ENCODE data around the gene ECT2L.

ECT2L gene, protein sequence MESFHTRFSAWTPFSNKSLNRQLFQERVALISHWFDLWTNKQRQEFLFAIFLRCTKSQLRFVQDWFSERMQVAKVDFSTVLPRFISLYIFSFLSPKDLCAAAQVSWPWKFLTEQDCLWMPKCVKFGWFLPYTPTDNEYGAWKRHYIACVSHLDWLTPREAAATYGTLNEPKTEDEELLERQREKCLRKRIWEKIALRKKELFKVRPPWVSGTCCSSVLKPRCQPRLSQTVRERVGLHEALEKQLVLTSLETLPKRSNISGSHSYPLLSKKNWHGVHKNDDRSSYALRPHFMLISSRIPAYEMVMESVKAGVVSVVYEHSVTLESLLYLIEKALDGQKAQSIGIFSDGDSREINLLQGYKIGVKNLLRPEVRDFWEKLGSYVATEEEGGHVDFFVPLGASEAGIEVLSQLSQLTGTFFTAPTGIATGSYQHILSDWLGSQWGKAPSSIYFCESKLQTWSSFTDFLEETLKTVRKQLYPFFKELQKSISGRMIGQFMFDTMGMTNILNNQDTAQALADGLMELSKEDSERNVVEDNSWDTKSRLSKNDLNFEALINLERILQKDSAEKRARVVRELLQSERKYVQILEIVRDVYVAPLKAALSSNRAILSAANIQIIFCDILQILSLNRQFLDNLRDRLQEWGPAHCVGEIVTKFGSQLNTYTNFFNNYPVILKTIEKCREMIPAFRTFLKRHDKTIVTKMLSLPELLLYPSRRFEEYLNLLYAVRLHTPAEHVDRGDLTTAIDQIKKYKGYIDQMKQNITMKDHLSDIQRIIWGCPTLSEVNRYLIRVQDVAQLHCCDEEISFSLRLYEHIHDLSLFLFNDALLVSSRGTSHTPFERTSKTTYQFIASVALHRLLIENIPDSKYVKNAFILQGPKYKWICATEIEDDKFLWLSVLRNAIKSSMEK

DNA sequence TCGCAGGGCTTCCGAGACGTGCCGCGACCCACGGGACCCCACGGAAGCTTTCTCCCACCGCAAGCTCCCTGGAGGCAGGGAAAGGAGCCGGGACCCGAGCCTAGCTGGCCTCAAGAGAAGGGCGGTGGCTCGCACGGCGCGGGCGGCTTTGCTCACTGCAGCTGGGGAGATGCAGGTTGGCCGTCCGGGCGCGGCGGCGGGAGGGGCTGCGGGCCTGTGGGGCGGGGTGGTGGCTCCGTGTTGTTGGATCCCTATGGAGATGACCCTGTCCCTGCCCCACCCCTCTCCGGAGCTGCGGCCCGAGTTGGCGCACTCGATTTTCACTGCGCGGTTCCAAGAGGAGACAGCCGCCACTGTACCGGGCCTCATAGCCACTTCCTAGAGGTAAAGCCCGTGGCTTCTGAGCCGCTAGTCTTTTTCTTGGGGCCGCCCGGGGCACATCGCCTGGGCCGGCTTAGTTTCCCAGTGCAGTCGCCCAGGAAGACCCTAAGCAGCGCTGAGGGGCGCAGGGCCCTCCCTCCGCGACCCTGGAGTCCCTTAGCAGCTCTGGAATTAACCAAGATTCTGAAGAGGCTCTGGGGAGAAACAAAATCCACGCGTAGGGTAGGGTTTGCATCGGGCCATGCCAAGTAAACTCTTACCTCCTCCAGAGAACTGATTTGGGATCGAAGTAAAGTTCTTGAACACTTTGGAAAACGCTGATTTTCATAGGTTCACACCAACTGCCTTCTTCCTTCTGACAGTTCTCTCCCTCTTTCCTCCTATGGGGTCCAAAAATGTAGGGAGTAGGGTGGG lies at the start of gene ECT2L:
ECT2L (plus strand) TSS at position 279 of the 795 bp plus-strand sequence. CDS start 17,188 bp downstream, outside the sequence.
- in situ Hi-C loops (cut with MboI; ENCODE audit: low sequenced_read_pairs): no loop called here

DNA sequence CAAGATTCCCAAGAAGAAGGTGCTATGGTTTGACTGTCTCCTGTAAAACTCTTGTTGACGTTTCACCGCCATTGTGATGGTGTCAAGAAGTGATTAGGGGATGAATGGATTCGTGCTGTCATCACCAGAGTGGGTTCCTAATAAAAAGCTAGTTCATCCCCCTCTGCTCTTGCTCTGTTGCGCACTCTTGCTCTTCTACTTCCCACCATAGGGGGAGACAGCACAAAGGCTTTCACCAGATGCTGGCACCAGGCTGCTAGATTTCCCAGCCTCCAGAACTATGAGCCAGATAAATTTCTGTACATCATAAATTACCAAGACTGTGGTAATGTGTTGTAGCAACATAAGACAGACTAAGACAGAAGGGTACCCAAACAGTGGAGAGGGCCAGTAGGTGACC lies 43.9 kb upstream of the ECT2L start:
- in situ Hi-C loops (cut with MboI; ENCODE audit: low sequenced_read_pairs): loop anchor here (25.0 kb wide), 2 partner anchors 315 to 640 kb away; partner anchors contain the start of gene PERP

DNA sequence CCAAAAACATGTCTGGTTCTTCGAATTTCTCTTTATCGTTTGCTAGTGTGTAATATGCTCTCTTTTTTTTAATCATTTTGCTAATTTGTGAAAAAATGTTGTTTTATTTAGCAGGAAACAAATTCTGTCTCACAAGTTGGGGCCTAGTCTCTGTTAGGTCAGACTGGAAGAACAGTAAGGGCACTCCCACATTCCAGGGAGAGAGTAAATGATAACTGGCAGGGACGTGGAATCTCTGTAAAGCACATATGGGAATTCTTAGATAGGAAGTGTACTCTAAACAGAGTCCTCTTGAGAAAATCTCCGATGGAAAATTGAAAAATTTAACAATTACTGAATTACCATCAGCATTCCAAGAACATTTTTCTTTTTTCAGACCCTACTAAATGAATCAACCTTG lies 38.8 kb upstream of the ECT2L start:
- in situ Hi-C loops (cut with MboI; ENCODE audit: low sequenced_read_pairs): loop anchor here (25.0 kb wide), 2 partner anchors 320 to 645 kb away; partner anchors contain the start of gene PERP

DNA sequence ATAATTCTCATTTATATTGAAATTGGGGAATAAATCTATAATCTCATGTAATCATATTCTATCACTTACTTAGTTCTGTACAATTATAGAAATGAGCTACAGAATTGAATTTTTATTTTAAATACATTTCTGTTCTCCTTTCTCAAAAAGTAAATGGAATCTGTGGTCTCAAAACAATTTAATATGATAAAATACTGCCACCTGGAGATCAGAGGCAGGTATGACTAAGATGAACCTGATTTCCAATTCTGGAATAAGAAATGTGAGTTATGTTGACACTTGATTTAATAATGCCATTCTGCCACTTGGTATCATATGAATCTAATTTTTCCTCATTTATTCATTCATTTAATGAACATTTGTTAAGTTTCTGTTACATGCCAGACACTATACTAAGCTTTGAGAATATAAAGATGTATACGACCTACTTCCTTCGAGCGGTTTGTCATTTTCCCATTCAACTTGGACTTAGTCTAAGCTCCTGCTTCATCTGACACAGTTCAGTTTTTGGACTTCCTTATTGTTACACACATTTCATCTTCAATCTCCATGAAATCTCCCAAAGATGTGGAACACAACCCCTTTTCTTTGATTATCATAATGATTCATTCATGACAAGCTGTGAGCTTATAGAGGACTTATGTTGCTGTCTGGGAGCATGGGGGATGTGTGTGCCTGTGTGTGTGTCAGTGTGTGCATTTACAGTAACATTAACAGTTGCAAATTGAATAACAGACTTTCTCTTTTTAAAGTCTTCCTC lies 29.8 kb upstream of the ECT2L start:
- in situ Hi-C loops (cut with MboI; ENCODE audit: low sequenced_read_pairs): loop anchor here (25.0 kb wide), 2 partner anchors 329 to 654 kb away; partner anchors contain the start of gene PERP

DNA sequence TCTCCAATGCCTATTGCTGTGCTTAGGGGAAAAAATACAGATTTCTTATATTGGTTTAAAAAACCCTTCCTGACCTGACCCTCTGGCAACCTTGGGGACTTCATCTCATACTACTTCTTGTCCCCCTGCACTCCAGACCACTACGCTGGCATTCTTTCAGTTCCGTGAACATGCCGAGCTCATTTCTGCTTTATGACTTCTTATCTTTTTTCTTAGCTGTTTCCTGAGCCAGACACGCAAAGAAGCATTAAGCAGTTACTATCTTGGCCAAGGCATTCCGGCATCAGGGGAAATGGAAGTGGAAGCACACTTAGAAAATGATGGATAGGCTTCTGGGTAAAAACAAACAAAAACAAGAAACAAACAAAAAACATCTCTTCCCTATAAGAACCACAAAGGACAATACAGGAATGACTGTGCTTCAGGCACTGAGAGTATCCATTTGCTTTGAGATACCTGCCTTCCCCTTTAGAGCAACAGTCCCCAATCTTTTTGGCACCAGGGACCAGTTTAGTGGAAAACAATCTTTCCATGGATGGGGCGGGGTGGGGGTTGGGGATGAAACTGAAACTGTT lies 26.7 kb upstream of the ECT2L start:
- in situ Hi-C loops (cut with MboI; ENCODE audit: low sequenced_read_pairs): loop anchor here (25.0 kb wide), 2 partner anchors 332 to 657 kb away; partner anchors contain the start of gene PERP

DNA sequence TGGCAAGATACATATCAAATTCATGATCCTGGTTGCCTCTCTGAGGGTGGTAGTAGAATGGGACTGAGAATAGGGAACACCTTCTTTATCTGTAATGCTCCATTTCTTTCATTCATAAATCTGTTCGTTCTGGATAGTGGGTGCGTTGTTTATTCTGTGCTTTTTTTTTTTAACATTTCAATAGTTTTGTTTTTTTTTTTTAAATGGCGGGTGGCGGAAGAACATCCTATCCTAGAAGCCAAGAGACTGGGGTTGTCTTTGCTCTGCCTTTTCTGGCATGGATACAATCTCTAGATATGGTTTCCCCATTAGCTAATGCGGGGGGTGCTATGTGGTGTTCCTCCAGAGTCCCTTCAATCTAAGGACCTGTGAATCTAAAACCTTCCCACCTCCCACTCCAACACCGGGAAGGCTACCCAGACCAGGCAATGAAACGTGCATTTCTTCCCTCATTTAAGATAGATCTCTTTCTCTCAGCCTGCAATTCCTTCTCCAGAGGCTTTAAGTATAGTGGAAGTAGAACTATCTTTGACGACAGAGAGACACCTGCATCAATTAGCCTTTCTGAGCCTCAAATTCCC lies 23.2 kb upstream of the ECT2L start:
- in situ Hi-C loops (cut with MboI; ENCODE audit: low sequenced_read_pairs): loop anchor here (5.0 to 25.0 kb wide), 3 partner anchors 185 to 660 kb away; partner anchors contain the start of gene PERP

DNA sequence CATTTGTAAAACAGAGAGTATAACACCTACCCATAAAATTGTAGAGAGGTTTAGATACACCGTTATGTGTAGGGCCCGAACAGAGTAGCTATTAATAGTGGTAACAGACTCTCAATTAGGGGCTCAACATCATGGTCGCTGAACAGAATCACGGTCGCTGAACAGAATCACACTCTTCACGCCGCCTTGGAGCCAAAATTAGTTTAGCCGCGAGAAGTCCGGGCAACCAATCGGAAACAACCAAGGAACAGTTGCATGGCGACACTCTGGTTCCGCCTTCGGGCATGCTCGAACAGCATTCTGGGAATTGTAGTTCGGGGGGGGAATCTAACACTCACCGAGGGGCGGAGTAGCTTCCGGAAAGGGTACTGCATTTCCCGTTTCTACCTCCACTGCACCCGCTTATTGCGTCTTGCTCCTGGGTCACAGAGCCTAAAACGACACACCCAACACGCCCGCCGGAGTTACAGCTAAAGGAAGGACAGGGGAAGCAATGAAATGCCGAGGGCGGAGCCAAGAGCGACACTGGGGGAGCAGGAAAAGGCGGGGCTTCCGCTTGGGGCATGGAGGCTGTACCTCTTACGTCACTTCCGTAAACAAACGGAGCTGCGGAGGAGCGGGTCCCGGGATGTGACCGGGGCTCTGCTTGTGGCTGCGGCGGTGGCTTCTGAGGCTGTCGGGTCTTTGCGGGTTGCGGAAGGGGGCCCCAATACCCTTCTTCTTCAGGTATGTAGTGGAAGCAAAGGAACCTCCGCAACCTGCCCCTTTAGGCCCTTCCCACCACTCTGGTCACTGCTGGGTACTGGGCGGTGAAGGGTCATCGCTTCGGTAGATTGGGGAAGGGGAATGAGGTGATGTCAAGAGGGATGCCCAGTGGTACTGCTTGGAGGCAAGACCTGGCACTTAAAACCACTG lies 22.5 kb upstream of the ECT2L start, which contains the start of gene CCDC28A:
CCDC28A (plus strand) TSS at position 593 of the 915 bp plus-strand sequence. CDS start 2,352 bp downstream, outside the sequence.
- in situ Hi-C loops (cut with MboI; ENCODE audit: low sequenced_read_pairs): loop anchor here (5.0 to 25.0 kb wide), 3 partner anchors 186 to 661 kb away; partner anchors contain the start of gene PERP

DNA sequence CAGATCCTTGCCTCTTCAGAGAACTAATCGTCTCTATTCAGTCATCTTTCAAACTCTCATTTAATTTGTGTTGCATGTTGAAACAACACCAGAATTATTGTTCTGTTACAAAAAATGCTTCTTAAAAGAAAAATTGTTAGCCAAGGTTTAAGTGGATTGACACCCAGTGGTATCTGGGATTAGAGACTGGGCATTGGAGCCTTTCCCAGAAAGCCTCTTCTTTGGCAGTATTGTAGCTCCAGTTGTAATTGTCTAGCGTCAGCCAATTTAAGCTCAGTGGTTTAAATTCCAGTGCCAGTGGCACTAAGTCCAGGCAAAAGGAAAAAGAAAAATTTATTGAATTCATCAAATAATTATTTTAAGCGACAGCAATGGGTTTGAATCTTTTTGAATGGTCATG lies 21.5 kb upstream of the ECT2L start:
- in situ Hi-C loops (cut with MboI; ENCODE audit: low sequenced_read_pairs): loop anchor here (5.0 to 25.0 kb wide), 3 partner anchors 187 to 662 kb away; partner anchors contain the start of gene PERP

DNA sequence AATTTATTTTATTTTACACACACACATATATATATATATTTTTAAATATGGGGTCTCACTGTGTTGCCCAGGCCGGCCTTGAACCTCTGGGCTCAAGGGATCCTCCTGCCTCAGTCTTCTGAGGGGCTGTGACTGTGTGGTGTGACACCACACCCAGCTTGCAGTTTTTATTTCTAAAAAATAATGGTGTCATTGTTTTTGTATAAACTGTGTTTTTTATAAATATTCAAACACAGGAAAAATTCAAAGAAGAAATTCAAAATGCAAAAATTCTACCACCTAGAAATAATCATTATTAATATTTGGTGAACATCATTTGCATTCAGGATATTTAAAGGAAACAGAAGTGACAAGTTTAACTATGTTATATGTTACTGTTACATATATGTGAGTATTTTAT lies 19.2 kb upstream of the ECT2L start:
- in situ Hi-C loops (cut with MboI; ENCODE audit: low sequenced_read_pairs): no loop called here

DNA sequence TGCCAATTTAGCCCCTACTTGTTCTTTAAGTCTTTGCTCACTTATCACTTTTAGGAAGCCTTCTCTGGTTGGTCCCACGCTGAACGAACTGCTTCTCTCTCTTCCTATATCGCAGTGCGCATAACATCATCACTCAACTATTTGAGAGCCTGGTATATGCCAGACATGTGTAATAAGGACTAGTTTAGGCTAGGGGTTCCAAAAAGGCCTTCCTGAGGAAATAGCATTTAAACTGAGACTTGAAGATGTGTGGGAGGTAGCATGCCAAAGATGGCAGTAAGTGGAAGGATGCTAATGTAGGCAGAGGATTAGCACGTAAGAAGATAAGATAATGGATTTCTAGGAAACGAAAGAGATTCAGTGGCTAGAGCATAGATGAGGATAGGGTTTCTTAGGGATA lies 17.6 kb upstream of the ECT2L start:
- in situ Hi-C loops (cut with MboI; ENCODE audit: low sequenced_read_pairs): no loop called here

DNA sequence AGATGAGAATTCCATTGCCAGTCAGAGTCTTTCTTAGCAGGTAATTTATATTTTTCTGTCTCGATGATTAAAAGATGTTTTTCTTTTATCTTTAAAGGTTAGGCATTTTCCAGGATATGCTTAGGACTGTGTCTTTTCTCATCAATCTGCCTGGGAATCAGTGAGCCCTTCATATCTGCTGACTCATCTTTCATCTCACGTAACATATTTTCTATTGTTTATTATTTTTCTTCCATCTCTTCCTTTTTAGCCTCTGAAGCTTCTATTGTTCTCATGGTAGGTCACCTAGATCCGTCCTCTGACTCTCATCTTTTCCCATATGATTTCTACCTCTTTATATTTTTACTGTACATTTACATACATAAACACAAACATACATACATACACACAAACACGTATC lies 13.6 kb upstream of the ECT2L start:
- in situ Hi-C loops (cut with MboI; ENCODE audit: low sequenced_read_pairs): no loop called here

DNA sequence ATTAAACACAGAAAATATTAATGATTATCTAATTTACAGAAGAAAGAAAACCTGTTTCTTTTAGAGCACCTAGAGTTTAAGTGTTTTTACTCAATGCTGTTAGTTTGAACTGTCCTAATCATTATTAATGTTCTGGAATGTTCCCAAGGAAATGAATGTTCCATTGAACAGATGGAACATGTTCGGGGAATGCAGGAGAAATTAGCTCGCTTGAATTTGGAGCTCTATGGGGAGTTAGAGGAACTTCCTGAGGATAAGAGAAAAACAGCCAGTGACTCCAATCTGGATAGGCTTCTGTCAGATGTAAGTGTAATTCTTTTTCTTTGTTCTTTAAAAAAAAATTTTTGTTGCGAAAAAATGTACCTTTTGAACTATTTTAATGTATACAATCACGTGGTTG lies 10.8 kb upstream of the ECT2L start:
- in situ Hi-C loops (cut with MboI; ENCODE audit: low sequenced_read_pairs): no loop called here

DNA sequence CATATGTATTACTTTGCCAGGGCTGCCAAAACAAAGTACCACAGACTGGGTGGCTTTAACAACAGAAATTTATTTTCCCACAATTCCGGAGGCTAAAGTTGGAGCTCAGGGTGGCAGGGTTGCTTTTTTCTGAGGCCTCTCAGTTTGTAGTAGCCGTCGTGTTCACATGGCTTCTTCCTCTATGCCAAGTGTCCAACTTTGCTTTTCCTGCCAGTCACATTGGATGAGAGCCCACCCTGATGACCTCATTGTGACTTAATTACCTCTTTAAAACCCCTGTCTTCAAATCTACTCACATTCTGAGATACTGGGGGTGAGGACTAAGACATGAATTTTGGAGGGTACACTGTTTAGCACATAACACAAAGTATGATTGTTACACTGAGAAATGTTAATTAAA lies 9.9 kb upstream of the ECT2L start:
- in situ Hi-C loops (cut with MboI; ENCODE audit: low sequenced_read_pairs): no loop called here

DNA sequence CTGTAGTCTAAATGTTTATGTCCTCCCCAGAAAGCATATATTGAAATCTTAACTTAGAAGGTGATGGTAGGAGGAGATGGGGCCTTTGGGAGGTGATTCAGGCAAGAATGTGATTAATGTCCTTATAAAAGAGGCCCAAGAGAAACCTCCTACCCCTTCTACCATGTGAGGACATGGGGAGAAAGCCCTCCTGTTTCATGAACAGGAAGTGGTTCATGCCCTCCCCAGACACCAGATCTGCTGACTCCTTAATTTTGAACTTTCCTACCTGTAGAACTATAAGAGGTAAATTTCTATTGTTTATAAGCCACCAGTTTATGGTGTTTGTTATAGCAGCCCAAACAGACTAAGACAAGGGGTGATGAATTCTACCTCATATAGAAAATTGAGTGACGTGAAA lies 8.7 kb upstream of the ECT2L start:
- in situ Hi-C loops (cut with MboI; ENCODE audit: low sequenced_read_pairs): no loop called here

DNA sequence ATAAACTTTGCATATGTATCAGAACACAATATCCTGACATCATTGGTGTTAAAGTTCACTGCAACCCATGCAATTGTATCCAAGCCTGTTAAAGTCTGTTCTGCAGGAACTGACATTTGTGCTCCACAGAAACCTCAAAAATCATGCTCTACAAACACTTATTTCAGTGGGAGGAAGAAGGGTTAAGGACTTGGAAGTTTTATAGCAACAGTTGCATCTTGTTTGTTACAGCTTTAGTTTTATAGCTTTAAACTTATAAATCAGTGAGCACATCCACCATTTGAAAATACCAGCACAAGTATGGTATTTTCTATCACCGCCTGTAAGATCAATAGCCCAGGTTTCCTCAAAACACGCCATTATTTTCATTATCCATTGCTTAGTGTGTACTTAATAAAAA lies 884 bp downstream of the ECT2L start:
- in situ Hi-C loops (cut with MboI; ENCODE audit: low sequenced_read_pairs): no loop called here

DNA sequence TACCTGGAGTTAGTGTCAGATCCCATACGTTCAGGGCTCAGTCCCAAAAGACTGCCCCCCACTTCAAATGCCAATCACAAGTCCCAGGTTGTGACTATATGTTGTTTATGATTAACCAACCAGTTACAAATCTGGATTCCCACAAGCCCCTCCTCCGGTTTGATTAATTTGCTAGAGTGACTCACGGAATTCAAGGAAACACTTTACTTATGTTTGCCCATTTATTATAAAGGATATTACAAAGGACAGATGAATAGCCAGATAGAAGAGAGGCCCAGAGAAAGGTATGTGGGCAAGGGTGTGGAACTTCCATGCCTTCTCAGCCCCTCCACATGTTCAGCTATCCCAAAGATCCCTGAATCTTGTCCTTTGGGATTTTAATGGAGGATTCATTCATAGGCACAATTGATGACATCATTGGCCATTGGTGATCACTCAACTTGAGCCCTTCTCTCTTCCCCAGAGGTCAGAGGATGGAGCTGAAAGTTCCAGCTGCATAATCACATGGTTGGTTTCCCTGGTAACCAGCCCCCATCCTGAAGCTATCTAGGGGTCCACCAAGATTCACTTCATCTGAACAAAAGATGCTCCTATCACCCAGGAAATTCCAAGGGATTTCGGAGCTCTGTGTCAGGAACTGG lies 2.0 kb downstream of the ECT2L start:
- in situ Hi-C loops (cut with MboI; ENCODE audit: low sequenced_read_pairs): no loop called here

DNA sequence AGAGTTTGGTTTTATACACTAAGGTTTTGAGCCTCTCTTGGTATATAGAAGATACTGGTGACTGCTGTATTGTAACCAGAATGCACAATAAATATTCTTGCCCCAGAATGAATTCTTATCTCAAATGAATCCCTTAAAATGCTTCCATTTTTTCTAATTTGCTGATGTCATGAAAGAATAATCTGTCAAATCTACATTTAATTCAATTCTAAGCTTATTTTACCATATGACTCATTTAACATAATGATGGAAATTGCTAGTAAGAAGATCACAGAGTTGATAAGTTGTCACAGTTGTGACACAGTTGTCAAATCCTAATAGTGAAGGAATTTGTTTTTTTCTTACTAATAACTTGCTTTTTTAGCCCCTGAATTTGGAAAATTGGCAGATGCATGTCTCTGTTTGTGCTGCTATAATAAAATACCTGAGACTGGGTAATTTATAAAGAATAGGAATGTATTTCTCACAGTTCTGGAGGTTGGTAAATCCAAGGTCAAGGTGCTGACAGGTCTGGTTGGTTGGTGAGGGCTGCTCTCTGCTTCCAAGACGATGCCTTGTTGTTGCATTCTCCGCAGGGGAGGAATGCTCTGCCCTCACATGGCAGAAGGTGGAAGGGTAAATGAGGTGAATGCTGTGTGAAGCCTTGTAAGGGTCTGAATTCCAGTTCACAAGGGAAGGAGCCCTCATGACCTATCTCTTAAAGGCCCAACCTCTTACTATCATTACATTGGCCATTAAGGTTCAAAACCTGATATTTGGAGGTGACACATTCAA lies 4.7 kb downstream of the ECT2L start:
- in situ Hi-C loops (cut with MboI; ENCODE audit: low sequenced_read_pairs): no loop called here
